Right lobe of liver (tissue), 6 donors: Measurements from ENCODE around the gene NPIPA8. TPM values are rescaled to one million over a fixed set of nuclear protein-coding genes. Genes with fewer than 3 reads are reported as not detected.
"Not testable (repeated sequence)": the region's sequence is repeated elsewhere in the genome, so short reads cannot be mapped to it uniquely, and the experiment has no call there.

Source experiments
- ATAC-seq, 4 donors: fragments of 200-7000 bp; cut with Tn5 transposase; one replicate each; pipeline ENCODE4 v1.9.1; 2020; ENCODE audit warnings: mild to moderate bottlenecking in 4 of 4, moderate library complexity in 4 of 4
- DNase-seq, 3 donors: peaks; one replicate each; pipeline ENCODE4 v3.0.0-alpha.2; 2020
- H3K27ac ChIP-seq, 3 donors: fragments of 200-600 bp; one replicate each; pipeline ENCODE4 v1.8.0; 2022
- H3K27me3 ChIP-seq, 2 donors: fragments of 200-600 bp; one replicate each; pipeline ENCODE4 v1.8.0; 2022
- H3K36me3 ChIP-seq, 4 donors: fragments of 200-600 bp; sonication (generic) in 1 of 4; one replicate each; pipeline versions ENCODE4 v1.5.1 to v1.8.0; 2017 to 2022; ENCODE audit warnings: control low read depth in 1 of 4
- H3K4me1 ChIP-seq, 4 donors: fragments of 200-600 bp; sonication (generic) in 1 of 4; one replicate each; pipeline versions ENCODE4 v1.5.1 to v1.8.0; 2017 to 2022; ENCODE audit warnings: control low read depth in 1 of 4
- H3K4me3 ChIP-seq, 3 donors: fragments of 200-600 bp; one replicate each; pipeline ENCODE4 v1.8.0; 2022
- H3K9me3 ChIP-seq, 4 donors: fragments of 200-600 bp; sonication (generic) in 1 of 4; one replicate each; pipeline versions ENCODE4 v1.5.1 to v1.8.0; 2017 to 2022; ENCODE audit warnings: control low read depth in 1 of 4
- WGBS: methylation state at CpG from one replicate; pipeline ENCODE4 v1.1.6; 2018; ENCODE audit warnings: low coverage, low lambda C conversion rate; ENCODE audit not compliant: insufficient coverage; ENCODE audit errors: missing lambda C conversion rate; 5-methylcytosine and 5-hydroxymethylcytosine counted together
- intact Hi-C, 2 donors: fragments of 100-400 bp; cut with DNase I; formaldehyde crosslinking; loops; one replicate each; pipeline versions ENCODE4 v1.11.2 to v1.14.1; 2022
- microRNA-seq, 2 donors: library from miRNA; unstranded; fragments of <30 nt; microRNA quantifications; one replicate each; pipeline ENCODE4, GENCODE V29; 2019 to 2020
- small RNA-seq, 2 experiments: library from RNA; depleted of rRNA; stranded (forward); fragments of <200 nt; gene quantifications; one replicate each; pipeline ENCODE3, GENCODE V24; 2016
- total RNA-seq, 6 experiments: library from RNA; depleted of rRNA in 2 of 6; stranded (reverse); fragments of >200 nt in 2 of 6; fragmentation: NEBNext Ultra II Directional in 3 of 6; extraction: Animal tissue kit (Norgen Biotek cat#: 25700) in 3 of 6; gene quantifications; one replicate each; pipeline versions ENCODE4 v1.1.0 to v1.2.4, GENCODE V29; 2016 to 2023
- donor health status: DM: no; HTN: yes; CAD: no.
- donor health status: DM: no; HTN: no; CAD: no.
- donor health status: DM: no; HTN: no; CAD: no.
- donor health status: DM: no; HTN: yes; CAD: no.
- donor health status: DM: no; HTN: yes; CAD: no.

Gene NPIPA8
- total RNA-seq, 6 experiments from 2014 or later = 0.13 to 4.3 (median 0.88) TPM; not detected in 3

- H3K27me3 ChIP-seq, ATAC-seq, H3K4me3 ChIP-seq, intact Hi-C loops, H3K4me1 ChIP-seq, DNase-seq, H3K9me3 ChIP-seq, H3K36me3 ChIP-seq, H3K27ac ChIP-seq: not testable (repeated sequence)
- WGBS = 80% methylated on average over 1 of the region's 2 CpGs
Measured at GRCh38 chr16:18270171-18270570, 66.4 kb downstream of the NPIPA8 start.

Small RNAs within 50 kb of the gene (microRNA-seq; reads per million reads assigned to microRNA genes)
- 0 reads per million in 2 donors for gene MIR6511A4
- gene MIR6770-3 = 0 reads per million in 2 donors

Small RNAs within 50 kb of the gene (small RNA-seq; reads per million reads assigned to genes)
- gene AC126755.6 (0 reads per million in 2 experiments), gene MIR6511A4 (0 reads per million in 2 experiments), gene MIR6770-3 (0 reads per million in 2 experiments)

Other genes starting within 250 kb of the NPIPA8 start
- 10 to 100 TPM; 53.6 to 88.5 (median 71.4) TPM for gene NOMO2, start 225.4 kb upstream of the NPIPA8 start, total RNA-seq